Suprapubic skin (tissue), 4 donors: Measurements from ENCODE around the gene PNPLA2. TPM values are rescaled to one million over a fixed set of nuclear protein-coding genes. Genes with fewer than 3 reads are reported as not detected.
A peak's percentile ranks its signal among the peaks of the same experiment; 100 is the strongest.

Experiments
- DNase-seq, 2 donors: peaks; one replicate each; pipeline ENCODE4 v3.0.0-alpha.2; 2019; ENCODE audit warnings: low spot score in 2 of 2
- H3K27ac ChIP-seq: fragments of 200-600 bp; sonication (generic); one replicate; pipeline ENCODE4 v1.5.1; 2019
- H3K27me3 ChIP-seq: fragments of 200-600 bp; sonication (generic); one replicate; pipeline ENCODE4 v1.5.1; 2019
- H3K36me3 ChIP-seq: fragments of 200-600 bp; sonication (generic); one replicate; pipeline ENCODE4 v1.5.1; 2019
- H3K4me1 ChIP-seq: fragments of 200-600 bp; sonication (generic); one replicate; pipeline ENCODE4 v1.5.1; 2019
- H3K4me3 ChIP-seq: fragments of 200-600 bp; sonication (generic); one replicate; pipeline ENCODE4 v1.5.1; 2019; ENCODE audit warnings: mild to moderate bottlenecking
- H3K9me3 ChIP-seq: fragments of 200-600 bp; sonication (generic); one replicate; pipeline ENCODE4 v1.5.1; 2019
- EP300 ChIP-seq: sonication (generic); formaldehyde crosslinking; IDR thresholded peaks from one replicate; pipeline ENCODE4 v1.6.1; 2017; ENCODE audit warnings: antibody characterized with exemption
- POLR2A ChIP-seq, 2 donors: fragments of 450-650 bp; IDR thresholded peaks; one replicate each; pipeline ENCODE4 v1.6.1; 2017; ENCODE audit warnings: antibody characterized with exemption in 2 of 2, mild to moderate bottlenecking in 2 of 2, moderate library complexity in 2 of 2
- POLR2AphosphoS5 ChIP-seq, 3 donors: sonication (generic); formaldehyde crosslinking; IDR thresholded peaks; one replicate each; pipeline ENCODE4 v1.6.1; 2017; ENCODE audit warnings: antibody characterized with exemption in 3 of 3
- WGBS: methylation state at CpG from one replicate; pipeline ENCODE4 v1.1.5; 2018; 5-methylcytosine and 5-hydroxymethylcytosine counted together
- total RNA-seq, 4 donors: library from RNA; depleted of rRNA; stranded (reverse); fragments of >200 nt; gene quantifications; one replicate each; pipeline ENCODE4 v1.1.0, GENCODE V29; 2016
- TF ChIP-seq, protein P1 (sequence below), 2 donors: fragments of 200-600 bp in 1 of 2; fragments of 450-650 bp in 1 of 2; sonication (generic) in 1 of 2; IDR thresholded peaks; one replicate each; pipeline ENCODE4 v1.5.1; 2016 to 2019; ENCODE audit warnings: antibody characterized with exemption in 2 of 2, mild to moderate bottlenecking in 1 of 2, moderate library complexity in 1 of 2

PNPLA2 gene, protein sequence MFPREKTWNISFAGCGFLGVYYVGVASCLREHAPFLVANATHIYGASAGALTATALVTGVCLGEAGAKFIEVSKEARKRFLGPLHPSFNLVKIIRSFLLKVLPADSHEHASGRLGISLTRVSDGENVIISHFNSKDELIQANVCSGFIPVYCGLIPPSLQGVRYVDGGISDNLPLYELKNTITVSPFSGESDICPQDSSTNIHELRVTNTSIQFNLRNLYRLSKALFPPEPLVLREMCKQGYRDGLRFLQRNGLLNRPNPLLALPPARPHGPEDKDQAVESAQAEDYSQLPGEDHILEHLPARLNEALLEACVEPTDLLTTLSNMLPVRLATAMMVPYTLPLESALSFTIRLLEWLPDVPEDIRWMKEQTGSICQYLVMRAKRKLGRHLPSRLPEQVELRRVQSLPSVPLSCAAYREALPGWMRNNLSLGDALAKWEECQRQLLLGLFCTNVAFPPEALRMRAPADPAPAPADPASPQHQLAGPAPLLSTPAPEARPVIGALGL
- 100 to 1,000 TPM in 1 of 4 donors, 10 to 100 TPM in 3; 74.9 to 117 (median 85.9) TPM for total RNA-seq

DNA sequence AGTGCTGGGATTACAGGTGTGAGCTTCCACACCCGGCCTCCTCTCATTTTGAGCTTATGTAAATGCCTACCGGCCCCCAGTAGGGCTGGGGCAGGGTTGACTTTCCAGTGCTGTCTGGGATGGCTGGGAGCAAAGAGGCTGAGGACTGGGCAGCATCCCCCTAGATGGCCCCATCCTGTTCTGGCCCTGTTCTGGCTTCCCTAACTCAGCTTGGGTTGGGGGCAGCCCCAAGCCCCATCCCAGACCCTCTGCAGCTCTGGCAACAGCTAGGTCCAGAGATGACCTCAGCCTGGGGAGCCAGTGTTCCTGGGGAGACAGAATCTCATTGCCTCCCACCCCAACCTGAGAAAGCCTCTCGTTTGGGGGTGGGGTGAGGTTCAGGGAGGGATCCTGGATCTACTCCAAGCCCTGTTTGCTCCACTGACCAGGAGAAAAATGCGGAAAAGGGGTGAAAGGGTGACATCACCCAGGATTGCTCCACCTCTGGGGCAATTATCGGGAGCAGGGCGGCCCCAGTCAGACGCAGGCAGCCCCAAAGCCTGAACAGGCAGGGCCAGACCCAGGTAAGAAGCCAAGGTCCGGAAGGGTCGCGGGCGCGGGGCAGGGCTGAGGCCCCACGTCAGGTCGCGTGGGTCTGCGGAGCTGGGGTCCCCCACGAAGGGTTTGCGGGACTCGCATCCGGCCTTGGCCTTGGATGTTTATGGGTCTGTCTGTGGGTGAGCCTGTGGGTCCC is at the start of gene PNPLA2:
TSS of gene PNPLA2 (plus strand) at position 519 of the 733 bp plus-strand sequence. CDS start 805 bp downstream, outside the sequence.
- no peak for DNase-seq
- TF ChIP-seq, protein P1, sequence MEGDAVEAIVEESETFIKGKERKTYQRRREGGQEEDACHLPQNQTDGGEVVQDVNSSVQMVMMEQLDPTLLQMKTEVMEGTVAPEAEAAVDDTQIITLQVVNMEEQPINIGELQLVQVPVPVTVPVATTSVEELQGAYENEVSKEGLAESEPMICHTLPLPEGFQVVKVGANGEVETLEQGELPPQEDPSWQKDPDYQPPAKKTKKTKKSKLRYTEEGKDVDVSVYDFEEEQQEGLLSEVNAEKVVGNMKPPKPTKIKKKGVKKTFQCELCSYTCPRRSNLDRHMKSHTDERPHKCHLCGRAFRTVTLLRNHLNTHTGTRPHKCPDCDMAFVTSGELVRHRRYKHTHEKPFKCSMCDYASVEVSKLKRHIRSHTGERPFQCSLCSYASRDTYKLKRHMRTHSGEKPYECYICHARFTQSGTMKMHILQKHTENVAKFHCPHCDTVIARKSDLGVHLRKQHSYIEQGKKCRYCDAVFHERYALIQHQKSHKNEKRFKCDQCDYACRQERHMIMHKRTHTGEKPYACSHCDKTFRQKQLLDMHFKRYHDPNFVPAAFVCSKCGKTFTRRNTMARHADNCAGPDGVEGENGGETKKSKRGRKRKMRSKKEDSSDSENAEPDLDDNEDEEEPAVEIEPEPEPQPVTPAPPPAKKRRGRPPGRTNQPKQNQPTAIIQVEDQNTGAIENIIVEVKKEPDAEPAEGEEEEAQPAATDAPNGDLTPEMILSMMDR (IDR thresholded peaks at IDR 0.05) = no peak
- TF ChIP-seq POLR2A (IDR thresholded peaks at IDR 0.05) (no peak), EP300 (no peak), POLR2AphosphoS5 (IDR thresholded peaks at IDR 0.05) (no peak)
- Histone ChIP-seq H3K9me3 (no peaks in the 10 kb centered on the region), H3K4me3 (peak within 1 kb of the TSS; percentile 95), H3K36me3 (peaks cover 24% of the 10 kb centered on the region), H3K27me3 (no peaks in the 10 kb centered on the region), H3K27ac (peak within 1 kb of the TSS; percentile 100), H3K4me1 (peaks cover 37% of the 10 kb centered on the region)
- WGBS = 32% methylated on average over 9 of the region's 20 CpGs

GRCh38 chr11:769887-770641 is 48.6 kb upstream of the PNPLA2 start:
- Histone ChIP-seq H3K4me3 (no peak overlapping the region), H3K27me3 (no peaks in the 10 kb centered on the region), H3K4me1 (peaks cover 5% of the 10 kb centered on the region), H3K9me3 (no peaks in the 10 kb centered on the region), H3K27ac (no peak overlapping the region), H3K36me3 (peaks cover 67% of the 10 kb centered on the region)
- DNase-seq = peak in 1 of 2 donors; percentile 67
- 97% methylated on average over 7 of the region's 23 CpGs for WGBS
- TF ChIP-seq POLR2AphosphoS5 (IDR thresholded peaks at IDR 0.05) = no peak
- no peak for TF ChIP-seq POLR2A (IDR thresholded peaks at IDR 0.05)
- TF ChIP-seq, protein P1 (IDR thresholded peaks at IDR 0.05) = no peak
- no peak for TF ChIP-seq EP300

DNA sequence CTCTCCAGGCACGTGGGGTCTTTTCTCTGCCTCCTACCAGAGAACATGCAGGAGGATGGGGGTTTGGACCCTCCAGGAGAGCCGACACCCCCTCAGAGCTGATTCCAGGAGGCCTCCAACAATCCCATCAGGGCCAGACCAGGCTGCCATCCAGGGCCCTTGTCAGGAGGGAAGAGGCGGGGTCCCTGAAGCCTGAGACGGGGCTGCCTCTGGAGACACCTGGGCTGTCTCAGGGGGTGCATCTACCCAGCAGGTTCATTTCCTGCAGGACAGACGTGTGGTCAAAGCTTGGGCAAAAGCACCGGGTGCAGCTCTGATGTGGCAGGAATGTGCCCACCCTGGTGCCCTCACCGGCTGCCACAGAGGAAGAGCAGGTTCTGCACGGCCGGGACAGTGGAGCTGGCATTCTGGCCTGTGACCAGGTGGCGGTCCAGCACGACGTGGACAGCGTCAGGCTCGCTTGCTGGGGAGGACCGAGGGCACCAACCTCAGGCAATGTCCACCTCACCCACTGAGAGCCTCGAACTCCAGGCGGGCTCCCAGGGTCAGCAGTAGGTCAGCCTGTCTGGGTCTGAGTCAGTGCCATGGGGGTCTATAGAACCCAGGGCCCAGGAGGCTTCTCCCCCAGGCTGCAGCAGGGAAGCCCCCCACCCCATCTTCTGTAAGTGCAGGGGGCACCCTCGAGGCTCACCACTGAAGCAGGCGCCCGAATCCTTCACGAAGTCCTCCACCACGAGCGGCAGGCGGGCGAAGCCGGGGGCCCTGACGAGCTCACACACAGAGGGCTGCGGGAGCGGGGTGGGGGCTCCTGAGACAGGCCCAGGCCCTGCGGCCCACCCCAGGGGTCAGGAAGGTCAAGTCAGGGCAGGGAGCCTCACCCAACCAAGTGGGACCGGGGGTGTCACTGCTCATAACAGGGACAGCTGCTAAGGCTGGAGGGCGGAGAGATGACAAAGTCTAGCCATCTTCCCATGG is 47.8 kb upstream of the PNPLA2 start:
- Histone ChIP-seq H3K4me1 (peaks cover 13% of the 10 kb centered on the region), H3K36me3 (peaks cover 61% of the 10 kb centered on the region), H3K9me3 (no peaks in the 10 kb centered on the region), H3K27me3 (no peaks in the 10 kb centered on the region), H3K4me3 (no peak overlapping the region), H3K27ac (no peak overlapping the region)
- DNase-seq = peak in 1 of 2 donors; percentile 69
- 87% methylated on average over 30 of the region's 32 CpGs for WGBS
- TF ChIP-seq POLR2AphosphoS5 (IDR thresholded peaks at IDR 0.05) = no peak
- no peak for TF ChIP-seq EP300

- DNase-seq = no peak
- Histone ChIP-seq H3K4me3 (no peak overlapping the region), H3K9me3 (no peaks in the 10 kb centered on the region), H3K4me1 (peaks cover 21% of the 10 kb centered on the region), H3K27me3 (no peaks in the 10 kb centered on the region), H3K27ac (no peak overlapping the region), H3K36me3 (peaks cover 55% of the 10 kb centered on the region)
- TF ChIP-seq EP300 = no peak
- TF ChIP-seq POLR2A (IDR thresholded peaks at IDR 0.05) = no peak
- TF ChIP-seq, protein P1 (IDR thresholded peaks at IDR 0.05) = no peak
- WGBS = 100% methylated on average over 1 of the region's 15 CpGs
Measured at GRCh38 chr11:771617-772204, 47.0 kb upstream of the PNPLA2 start.
